IPS-18c (cell line): Measurements from ENCODE around the gene TRIM24.
"Not testable (repeated sequence)": the region's sequence is repeated elsewhere in the genome, so short reads cannot be mapped to it uniquely, and the experiment has no call there.

Source experiments
- H3K4me3 ChIP-seq: 2 replicates; pipeline ENCODE4 v1.7.0; 2013; ENCODE audit warnings: low read depth, mild to moderate bottlenecking, low read length, moderate library complexity; ENCODE audit not compliant: insufficient read depth
- H3K9me3 ChIP-seq: one replicate; pipeline ENCODE4 v1.6.1; 2013; ENCODE audit warnings: mild to moderate bottlenecking, low read length, moderate library complexity; ENCODE audit not compliant: control insufficient read depth, insufficient read depth

TRIM24 gene

GRCh38 chr7:138456220-138456619, 3.8 kb upstream of the TRIM24 start:
- Histone ChIP-seq H3K9me3 (no peaks in the 10 kb centered on the region), H3K4me3 (no peak overlapping the region)

GRCh38 chr7:138458576-138459412, 1.3 kb upstream of the TRIM24 start:
- Histone ChIP-seq H3K4me3 (no peak overlapping the region; the same call in 1 of the 2 replicates), H3K9me3 (no peaks in the 10 kb centered on the region)

- Histone ChIP-seq H3K9me3 (no peaks in the 10 kb centered on the region), H3K4me3 (peak overlapping the region; percentile 53; the same call in 1 of the 2 replicates)
Measured at GRCh38 chr7:138459413-138460175, 465 bp upstream of the TRIM24 start.

DNA sequence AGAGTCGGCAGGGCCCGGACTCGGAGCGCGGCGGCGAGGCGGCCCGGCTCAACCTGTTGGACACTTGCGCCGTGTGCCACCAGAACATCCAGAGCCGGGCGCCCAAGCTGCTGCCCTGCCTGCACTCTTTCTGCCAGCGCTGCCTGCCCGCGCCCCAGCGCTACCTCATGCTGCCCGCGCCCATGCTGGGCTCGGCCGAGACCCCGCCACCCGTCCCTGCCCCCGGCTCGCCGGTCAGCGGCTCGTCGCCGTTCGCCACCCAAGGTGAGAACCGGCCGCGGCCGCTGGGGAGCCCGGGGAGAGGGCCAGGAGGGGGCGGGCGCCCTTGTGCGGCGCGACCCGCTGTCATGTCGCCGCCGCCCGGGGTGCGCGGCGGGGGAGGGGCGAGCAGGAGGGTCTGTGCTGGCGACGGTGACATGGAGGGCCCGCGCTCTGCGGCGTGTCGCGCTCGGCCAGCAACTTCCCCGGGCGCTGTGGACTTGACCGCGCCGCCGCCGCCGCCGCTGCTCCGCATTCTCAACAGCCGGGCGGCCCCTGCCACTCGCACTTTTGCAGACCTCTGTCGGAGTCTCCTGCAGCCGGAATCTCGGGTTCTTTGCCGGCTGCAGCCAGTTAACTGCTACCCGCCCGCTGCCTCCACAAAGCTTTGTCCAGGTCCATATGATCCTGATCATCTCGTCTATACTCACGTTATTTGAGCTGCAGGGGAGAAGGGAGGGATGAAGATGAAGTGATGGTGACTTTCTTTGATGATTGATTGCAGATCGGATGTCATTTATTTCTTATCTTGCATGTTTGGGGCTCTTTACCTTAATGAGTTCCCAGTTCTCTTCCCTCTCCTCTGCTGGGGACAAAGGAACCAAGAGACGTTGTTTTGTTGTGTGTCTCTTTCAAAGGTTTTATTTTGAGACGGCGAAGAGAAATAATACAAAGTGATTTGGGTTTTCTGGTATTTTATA, 869 bp downstream of the TRIM24 start:
- peak overlapping the region; percentile 85 for H3K4me3 ChIP-seq

GRCh38 chr7:138463291-138463618, 3.2 kb downstream of the TRIM24 start:
- H3K9me3 ChIP-seq: not testable (repeated sequence)
- peak overlapping the region; percentile 34; the same call in 1 of the 2 replicates for H3K4me3 ChIP-seq

More for the DNA sequence above, 869 bp downstream of the TRIM24 start:
- no peaks in the 10 kb centered on the region for H3K9me3 ChIP-seq

GRCh38 chr7:138465046-138465445, 5.0 kb downstream of the TRIM24 start:
- H3K4me3 ChIP-seq: no peak overlapping the region
- H3K9me3 ChIP-seq: no peaks in the 10 kb centered on the region

DNA sequence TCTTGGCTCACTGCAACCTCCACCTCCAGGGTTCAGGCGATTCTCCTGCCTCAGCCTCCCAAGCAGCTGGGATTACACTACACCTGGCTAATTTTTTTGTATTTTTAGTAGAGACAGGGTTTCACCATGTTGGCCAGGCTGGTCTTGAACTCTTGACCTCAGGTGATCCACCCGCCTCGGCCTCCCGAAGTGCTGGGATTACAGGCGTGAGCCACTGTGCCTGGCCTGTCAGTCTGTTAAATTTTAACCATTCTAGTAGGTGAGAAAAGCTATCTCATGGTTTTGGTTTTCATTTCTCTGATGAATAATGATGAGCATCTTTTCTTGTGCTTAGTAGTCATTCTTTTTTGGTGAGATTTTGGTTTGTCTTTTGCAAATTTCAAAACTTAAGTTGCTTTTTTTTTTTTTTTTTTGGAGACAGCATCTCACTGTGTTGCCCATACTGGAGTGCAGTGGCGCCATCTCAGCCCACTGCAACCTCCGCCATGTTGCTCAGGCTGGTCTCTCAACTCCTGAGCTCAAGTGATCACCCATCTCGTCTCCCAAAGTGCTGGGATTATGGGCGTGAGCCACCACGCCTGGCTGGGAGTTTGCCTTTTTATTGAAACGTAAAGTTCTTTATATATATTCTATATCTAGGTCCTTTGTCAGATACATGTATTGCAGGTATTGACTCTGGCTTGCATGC, 6.2 kb downstream of the TRIM24 start:
- not testable (repeated sequence) for H3K9me3 ChIP-seq, H3K4me3 ChIP-seq

DNA sequence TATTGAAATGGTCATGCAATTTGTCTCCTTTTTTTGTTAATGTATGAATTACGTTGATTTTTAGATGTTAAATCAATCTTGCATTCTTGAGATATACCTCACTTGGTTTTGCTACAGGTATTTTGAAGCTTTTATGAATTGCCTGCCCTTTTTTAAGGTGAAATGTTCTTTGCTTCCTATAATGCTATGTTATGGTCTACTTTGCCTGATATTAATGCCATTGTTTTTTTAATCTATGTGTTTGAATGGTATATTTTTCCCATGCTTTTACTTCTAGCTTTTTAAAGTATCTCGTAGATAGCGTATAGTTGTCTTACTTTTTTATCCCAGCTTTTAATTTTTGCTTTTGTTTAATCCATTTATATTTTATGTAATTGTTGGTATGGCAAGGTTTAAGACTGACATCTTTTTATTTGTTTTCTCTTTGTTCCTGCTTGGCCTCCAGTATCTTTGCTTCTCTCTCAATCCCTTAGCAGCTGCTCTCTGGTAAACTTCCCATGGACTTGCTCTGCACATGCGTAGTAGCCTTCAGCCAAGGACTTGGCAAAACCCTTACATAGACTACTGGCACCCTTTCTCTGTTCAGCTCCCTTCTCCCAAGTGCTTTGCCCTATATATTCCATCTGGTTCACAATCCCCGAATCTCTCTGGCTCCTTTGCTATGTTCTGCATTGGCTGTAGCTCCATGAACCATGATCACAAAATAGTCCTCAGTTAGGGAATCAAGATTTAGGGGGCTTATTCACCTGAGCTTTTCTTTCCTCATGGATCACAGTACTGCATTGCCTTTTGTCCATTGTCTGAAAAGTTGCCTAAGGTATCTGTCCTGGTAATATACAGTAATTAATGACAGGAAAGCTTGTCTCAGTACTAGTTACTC, 8.4 kb downstream of the TRIM24 start:
- no peaks in the 10 kb centered on the region for H3K9me3 ChIP-seq
- H3K4me3 ChIP-seq: no peak overlapping the region

GRCh38 chr7:138470391-138471157, 10.5 kb downstream of the TRIM24 start:
- H3K9me3 ChIP-seq: no peaks in the 10 kb centered on the region

DNA sequence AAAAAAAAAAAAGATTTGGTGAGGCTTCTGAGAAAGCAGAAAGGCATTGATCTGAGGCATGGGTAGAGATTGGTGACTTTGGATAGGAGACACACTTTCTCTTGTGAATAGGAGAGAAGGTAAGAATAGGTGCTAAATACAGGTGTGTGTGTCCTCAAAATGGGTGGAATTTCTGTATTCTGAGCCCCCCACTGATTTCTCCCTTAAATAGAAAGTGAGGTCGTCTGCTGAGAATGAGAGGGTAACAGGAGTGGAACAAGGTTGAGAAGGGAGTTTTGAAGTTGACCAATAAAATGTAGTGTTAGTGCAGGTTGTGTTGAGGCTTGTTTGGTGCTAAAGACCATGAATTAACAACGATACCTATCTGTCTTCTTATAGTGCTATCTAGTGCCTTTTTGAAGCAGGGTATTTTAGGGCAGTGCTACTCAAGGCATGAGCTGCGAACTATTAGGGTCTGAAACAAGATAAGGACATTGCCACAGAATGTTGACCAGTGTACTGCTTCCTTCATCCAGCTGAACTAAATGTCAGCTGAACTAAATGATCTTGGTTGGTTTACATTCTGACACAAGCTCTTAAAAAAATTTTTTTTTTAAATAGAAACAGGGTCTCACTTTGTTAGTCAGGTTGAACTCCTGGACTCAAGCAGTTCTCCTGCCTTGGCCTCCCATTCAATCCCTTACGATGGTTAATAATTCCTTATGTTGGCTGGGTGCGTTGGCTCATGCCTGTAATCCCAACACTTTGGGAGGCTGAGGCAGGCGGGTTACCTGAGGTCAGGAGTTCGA, 12.4 kb downstream of the TRIM24 start:
- H3K9me3 ChIP-seq: no peaks in the 10 kb centered on the region
- no peak overlapping the region for H3K4me3 ChIP-seq

More at GRCh38 chr7:138470391-138471157, 10.5 kb downstream of the TRIM24 start:
- H3K4me3 ChIP-seq: no peak overlapping the region

- H3K9me3 ChIP-seq: no peaks in the 10 kb centered on the region
- no peak overlapping the region for H3K4me3 ChIP-seq
Measured at GRCh38 chr7:138475377-138475776, 15.3 kb downstream of the TRIM24 start.

GRCh38 chr7:138477081-138477578, 17.1 kb downstream of the TRIM24 start:
- Histone ChIP-seq H3K9me3 (no peaks in the 10 kb centered on the region), H3K4me3 (no peak overlapping the region)

DNA sequence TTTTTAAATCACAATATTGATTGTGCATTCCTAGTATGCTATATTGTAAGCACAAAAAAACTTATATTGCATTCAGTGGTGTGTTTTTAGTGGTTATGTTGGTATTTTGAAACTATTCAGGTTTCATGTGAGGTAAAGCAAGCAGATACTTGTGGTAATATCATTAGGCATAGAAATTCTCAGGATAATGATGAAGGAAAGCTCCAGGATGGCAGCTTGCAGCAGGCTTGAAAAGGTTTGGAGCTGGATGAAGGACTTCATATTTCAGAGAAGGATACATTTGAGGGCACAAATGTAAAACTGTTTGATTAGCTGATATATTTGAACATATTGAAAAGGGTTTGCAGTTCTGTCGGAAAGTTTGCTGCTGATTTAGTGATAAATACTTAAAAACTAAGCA, 17.5 kb downstream of the TRIM24 start:
- no peaks in the 10 kb centered on the region for H3K9me3 ChIP-seq
- no peak overlapping the region for H3K4me3 ChIP-seq

DNA sequence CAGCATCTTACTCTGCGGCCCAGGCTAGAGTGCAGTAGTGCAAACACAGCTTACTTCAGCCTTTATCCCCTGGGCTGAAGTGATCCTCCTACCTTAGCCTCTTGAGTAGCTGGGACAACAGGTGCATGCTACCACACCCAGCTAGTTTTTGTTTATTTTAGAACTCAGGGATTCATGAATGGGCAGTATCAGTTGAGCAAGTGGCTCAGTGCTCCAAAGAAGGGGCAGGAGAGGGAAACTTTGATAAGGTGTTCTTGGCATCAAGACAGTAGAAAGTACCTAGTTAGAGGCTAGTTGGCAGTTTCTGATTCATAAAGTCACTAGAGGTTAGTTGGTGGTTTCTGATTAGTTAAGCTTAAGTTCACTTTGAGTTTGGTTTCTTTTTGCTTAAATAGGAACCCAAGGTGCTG, 18.4 kb downstream of the TRIM24 start:
- Histone ChIP-seq H3K9me3 (no peaks in the 10 kb centered on the region), H3K4me3 (no peak overlapping the region)
